NCI-H2227 (cell line): ENCODE data around the gene METTL2A.
"Not testable (repeated sequence)": the region's sequence is repeated elsewhere in the genome, so short reads cannot be mapped to it uniquely, and the experiment has no call there.

Experiments
- DNase-seq: peaks from one replicate; lab custom pipeline; 2025; ENCODE audit not compliant: unreplicated experiment; lab: John Stamatoyannopoulos, UW

METTL2A gene

GRCh38 chr17:62423647-62424461 lies at the start of gene METTL2A:
Gene METTL2A (plus strand): TSS chr17:62423897. CDS start chr17:62423903, 6 bp downstream.
- peak; percentile 96 for DNase-seq

- no peak for DNase-seq
These were observed 43.4 kb upstream of the METTL2A start, which contains the start of gene EFCAB3 for GRCh38 chr17:62380253-62380652. Gene EFCAB3 (plus strand): TSS chr17:62380553. CDS start chr17:62382980, 2,427 bp downstream.

GRCh38 chr17:62381561-62381960 lies 42.1 kb upstream of the METTL2A start:
- DNase-seq: no peak

- no peak for DNase-seq
These were observed 34.8 kb upstream of the METTL2A start for GRCh38 chr17:62388856-62389255.

- DNase-seq: no peak
These were observed 30.8 kb upstream of the METTL2A start for GRCh38 chr17:62392908-62393307.

GRCh38 chr17:62398891-62399290 lies 24.8 kb upstream of the METTL2A start:
- no peak for DNase-seq

- DNase-seq: no peak
These were observed 18.2 kb upstream of the METTL2A start for GRCh38 chr17:62405451-62405850.

- DNase-seq: not testable (repeated sequence)
These were observed 10.6 kb upstream of the METTL2A start for GRCh38 chr17:62413090-62413489.

GRCh38 chr17:62426214-62426613 lies 2.5 kb downstream of the METTL2A start:
- not testable (repeated sequence) for DNase-seq

GRCh38 chr17:62435251-62435650 lies 11.6 kb downstream of the METTL2A start:
- DNase-seq: not testable (repeated sequence)

GRCh38 chr17:62441181-62441580 lies 17.5 kb downstream of the METTL2A start:
- DNase-seq: not testable (repeated sequence)

- DNase-seq: no peak
These were observed 20.4 kb downstream of the METTL2A start for GRCh38 chr17:62444063-62444462.

GRCh38 chr17:62445791-62446190 lies 22.1 kb downstream of the METTL2A start:
- not testable (repeated sequence) for DNase-seq

GRCh38 chr17:62452195-62452594 lies 28.5 kb downstream of the METTL2A start:
- not testable (repeated sequence) for DNase-seq

GRCh38 chr17:62453041-62453440 lies 29.3 kb downstream of the METTL2A start:
- DNase-seq: not testable (repeated sequence)

- not testable (repeated sequence) for DNase-seq
These were observed 30.0 kb downstream of the METTL2A start for GRCh38 chr17:62453656-62454055.

- DNase-seq: not testable (repeated sequence)
These were observed 30.4 kb downstream of the METTL2A start for GRCh38 chr17:62454111-62454510.

- no peak for DNase-seq
These were observed 32.3 kb downstream of the METTL2A start for GRCh38 chr17:62456016-62456415.

- not testable (repeated sequence) for DNase-seq
These were observed 34.8 kb downstream of the METTL2A start for GRCh38 chr17:62458483-62458882.

- not testable (repeated sequence) for DNase-seq
These were observed 40.7 kb downstream of the METTL2A start for GRCh38 chr17:62464422-62464821.

GRCh38 chr17:62465271-62465670 lies 41.6 kb downstream of the METTL2A start:
- not testable (repeated sequence) for DNase-seq

GRCh38 chr17:62470666-62471379 lies 47.1 kb downstream of the METTL2A start:
- peak; percentile 90 for DNase-seq
